HG02678 (cell line): ENCODE data around the gene CD276.

Experiments used
- ATAC-seq: cut with Tn5 transposase; IDR thresholded peaks from one replicate; pipeline ENCODE4 v1.9.1; 2021; ENCODE audit warnings: mild to moderate bottlenecking, moderate library complexity; ENCODE audit not compliant: unreplicated experiment

CD276 gene

GRCh38 chr15:73746883-73747282 lies 62.7 kb downstream of the CD276 start:
- ATAC-seq, result no peak

GRCh38 chr15:73747847-73748590 lies 63.8 kb downstream of the CD276 start:
- no peak for ATAC-seq

- ATAC-seq, result no peak
These were observed 64.5 kb downstream of the CD276 start for GRCh38 chr15:73748730-73749129.

DNA sequence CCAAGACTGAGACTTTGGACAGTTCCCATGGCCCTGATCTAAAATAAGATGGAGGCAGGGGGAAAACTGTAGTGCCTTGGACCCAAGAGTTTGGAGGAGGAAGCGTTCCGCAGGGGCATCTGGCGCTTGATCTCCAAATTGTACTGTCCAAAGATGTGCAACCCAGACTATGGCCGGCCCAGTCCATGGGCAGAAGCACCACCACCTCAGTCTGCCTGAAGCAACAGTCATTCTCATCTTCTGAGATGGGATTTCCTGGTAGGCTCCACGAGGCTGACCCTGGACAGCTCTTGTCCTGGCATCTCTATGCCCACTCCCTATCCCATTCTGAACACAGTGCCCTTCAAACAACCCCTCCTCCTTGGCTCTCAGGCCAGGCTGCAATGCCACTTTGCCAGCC lies 65.3 kb downstream of the CD276 start:
- ATAC-seq, result no peak

- no peak for ATAC-seq
These were observed 65.8 kb downstream of the CD276 start for GRCh38 chr15:73749971-73750370.

- ATAC-seq, result no peak
These were observed 66.3 kb downstream of the CD276 start for GRCh38 chr15:73750438-73750837.

DNA sequence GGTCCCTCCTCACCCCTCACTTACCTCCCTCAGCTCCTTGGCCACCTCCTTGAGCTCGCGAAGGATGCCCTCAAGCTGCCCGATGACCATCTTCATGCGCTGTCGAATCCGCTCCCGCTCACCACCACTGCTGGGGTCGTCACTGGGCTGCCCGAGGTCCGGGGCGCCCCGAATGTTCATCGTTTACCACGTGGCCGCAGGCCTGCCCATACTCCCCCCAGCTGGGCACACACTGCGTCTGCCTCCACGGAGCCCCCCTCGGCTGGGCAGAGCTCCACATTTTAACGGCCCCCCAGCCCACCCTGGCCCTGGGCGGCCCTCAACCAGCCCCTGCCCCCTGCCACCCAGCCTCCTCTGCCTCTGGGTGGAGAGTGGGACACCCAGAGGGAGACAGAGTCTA lies 66.8 kb downstream of the CD276 start:
- no peak for ATAC-seq

GRCh38 chr15:73751511-73751898 lies 67.3 kb downstream of the CD276 start:
- no peak for ATAC-seq

- ATAC-seq, result no peak
These were observed 68.0 kb downstream of the CD276 start for GRCh38 chr15:73751899-73752805.

DNA sequence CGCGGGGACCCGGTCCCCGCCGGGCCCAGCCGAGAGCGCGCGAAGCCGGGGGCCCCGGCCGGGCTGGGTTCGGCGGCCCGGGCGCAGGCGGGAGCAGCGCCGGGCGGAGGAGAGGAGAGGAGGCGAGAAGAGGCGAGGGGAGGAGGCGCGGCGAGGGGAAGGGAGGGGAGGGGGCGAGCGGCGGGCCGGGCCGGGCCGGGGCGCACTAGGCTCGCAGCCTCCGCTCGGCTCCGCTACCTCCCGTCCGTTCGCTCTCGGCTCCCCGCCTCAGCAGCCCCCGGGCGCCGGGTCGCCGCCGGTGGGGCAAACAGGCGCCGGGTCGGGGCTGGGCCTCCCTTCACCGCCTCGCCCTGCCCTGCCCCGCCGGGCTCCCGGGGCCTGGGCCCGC lies 68.6 kb downstream of the CD276 start:
- no peak for ATAC-seq

DNA sequence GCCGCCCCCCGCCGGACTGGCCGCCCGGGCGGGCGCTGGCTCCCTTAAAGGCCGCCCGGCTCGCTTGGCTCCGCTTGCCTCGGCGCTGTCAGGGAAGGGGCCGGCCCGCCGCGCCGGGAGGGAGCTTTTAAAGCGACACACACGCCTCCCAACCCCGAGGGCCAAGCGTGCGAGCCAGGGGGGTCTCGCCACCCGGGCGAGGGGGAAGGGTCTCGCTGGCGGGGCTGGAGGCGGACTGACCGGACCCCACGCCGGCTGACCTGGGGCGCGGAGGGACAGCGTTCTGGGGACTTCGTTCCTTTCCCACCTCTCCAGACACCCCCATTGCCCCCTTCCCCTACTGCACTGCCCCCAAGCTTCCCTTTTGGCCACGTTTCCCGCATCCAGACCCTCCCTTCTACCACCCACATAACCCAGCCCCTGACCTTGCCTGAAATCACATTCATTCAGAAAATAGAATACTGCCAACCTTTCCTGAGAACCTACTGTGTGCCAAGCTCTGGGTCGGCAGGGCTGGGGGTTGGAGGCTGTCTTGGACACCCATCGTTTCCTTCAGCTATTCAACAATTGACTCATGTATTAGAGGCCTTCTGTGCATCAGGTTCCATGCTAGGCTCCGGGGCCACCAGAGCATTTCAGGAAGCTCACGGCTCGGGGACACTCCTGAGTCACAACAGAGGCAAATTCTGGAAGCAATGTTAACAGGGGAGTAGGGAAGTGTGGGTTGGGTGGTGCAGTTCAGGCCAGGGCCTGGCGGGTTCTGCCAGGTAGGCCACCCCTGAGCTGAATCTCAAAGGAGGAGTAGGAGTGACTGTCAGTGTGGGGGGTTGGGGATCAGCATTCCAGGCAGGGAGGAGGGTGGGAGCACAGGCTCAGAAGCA lies 69.3 kb downstream of the CD276 start, which contains the start of gene INSYN1:
Gene INSYN1 (minus strand): TSS at position 102 of the 881 bp plus-strand sequence. CDS start 2,221 bp downstream, outside the sequence.
- ATAC-seq, result no peak

DNA sequence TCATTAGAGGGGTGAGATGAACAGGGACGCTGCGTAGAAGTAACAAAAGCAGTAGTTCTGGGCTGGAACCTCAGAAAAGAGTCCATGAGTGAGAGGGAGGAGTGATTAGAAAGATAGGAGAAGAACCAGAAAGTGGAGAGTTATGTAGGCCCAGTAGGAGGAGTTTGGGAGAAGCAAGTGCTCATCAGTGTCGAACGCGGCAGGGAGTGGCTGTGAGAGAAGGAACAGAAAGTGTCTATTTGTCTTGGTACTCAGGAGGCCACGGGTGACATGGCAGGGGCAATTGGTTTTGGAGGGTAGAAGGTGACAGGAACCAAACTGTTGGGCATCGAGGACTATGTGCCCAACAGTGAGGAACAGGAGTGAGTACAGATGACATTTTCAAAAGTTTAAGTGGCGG lies 70.3 kb downstream of the CD276 start:
- no peak for ATAC-seq

DNA sequence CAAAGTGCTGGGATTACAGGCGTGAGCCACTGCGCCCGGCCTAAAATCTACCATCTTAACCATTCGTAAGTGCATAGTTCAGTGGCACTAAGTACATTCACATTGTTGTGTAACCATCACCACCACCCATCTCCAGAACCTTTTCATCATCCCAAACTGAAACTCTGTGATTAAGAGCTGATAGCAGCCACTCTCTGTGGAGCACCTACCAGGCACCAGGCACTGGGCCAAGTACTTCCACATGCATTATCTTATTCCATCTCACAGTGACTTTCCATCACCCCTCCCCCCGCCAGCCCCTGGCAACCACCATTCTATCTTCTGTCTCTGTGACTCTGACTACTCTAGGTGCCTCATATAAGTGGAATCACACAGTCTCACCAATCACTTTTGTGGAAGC lies 71.3 kb downstream of the CD276 start:
- no peak for ATAC-seq

DNA sequence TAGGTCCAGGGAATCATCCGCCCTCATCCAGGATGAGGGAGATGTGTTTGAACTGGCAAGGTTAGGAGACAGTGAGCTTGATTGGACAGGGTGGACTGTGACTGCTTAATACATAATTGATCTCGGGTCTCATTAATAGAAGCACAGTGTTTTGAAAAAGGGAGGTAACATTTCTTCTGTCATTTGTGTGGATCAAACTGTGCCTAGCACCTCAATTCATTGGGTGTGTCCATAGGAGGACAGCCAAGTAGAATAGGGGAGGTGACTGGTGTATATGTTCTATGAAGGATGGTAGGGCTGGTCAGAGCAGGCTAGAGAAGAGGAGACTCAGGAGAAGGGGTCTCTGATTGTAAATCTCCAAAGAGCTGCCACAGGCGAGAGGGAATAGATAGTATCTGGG lies 71.8 kb downstream of the CD276 start:
- ATAC-seq, result no peak

- ATAC-seq, result no peak
These were observed 72.2 kb downstream of the CD276 start for GRCh38 chr15:73756390-73756789.

DNA sequence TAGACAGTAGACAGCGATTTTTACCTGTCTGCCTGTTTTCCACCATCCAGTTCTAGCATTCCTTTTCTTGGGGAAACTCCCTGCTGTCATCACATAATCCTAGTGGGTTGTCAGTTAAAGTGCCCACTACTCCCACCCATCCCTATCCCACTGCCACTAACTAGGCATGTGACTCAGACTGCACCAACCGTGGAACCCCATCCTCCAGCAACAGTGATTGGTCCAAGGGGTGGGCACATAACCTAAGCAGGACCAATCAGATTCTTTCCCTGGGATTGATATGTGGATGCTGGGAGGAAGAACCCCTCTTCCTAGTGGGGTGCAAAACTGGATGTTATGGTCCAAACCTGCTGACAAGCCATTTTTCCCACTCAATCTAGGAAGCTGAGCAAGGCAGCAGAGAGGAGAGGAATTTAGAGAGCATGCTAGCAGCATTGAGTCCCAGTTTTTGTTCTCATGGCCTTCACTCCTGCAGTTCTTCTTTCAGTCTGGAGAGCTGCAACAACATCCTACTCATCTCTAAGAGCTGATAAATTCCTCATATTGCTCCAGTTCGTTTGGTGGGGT lies 72.8 kb downstream of the CD276 start:
- no peak for ATAC-seq

- no peak for ATAC-seq
These were observed 73.4 kb downstream of the CD276 start for GRCh38 chr15:73757571-73757970.

GRCh38 chr15:73758461-73758860 lies 74.3 kb downstream of the CD276 start:
- no peak for ATAC-seq

DNA sequence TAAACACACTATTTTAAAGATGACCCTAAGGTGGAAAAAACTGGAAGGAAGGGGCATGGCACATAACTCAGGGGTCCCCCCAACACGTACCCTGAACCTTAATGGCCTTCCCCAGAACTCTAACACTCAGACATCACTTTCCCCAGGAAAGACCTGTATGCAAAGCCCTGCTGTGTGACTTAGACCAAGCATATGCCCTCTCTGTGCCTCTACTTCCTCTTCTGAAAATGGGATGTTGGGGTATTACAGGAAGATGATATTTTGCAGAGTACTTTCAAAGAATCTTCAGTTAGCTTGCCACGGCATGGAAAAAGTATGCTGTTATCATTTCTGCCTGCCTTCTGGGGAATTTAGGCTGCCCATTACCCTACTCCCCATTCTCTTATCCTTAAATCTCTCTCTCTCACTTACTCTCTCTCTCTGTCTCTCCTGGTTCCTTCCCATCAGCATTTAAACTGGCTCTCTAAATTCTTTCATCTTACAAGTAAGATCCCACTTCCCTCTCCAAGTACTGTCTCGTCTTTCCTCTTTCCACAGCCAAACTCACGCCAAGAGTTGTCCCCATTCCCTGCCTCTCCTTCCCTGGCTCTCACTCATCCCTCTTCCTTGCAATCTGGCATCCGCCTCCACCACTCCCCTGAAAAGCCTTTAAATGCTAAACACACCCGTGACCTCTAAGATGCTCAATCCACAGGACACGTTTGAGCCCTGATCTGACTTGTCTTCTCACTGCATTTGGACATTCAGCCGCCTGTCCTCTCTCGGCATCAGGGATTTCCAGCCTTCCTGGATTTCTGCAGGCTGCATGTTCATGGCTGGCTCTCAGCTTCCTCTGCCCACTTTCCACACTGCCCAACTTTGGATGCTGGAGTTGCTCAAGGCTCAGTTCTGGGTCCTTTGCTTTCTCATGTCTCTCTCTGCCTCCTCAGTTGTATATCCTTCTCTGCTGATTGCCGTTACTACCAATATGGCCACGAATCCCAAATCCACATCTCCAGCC lies 76.4 kb downstream of the CD276 start:
- ATAC-seq, result no peak

DNA sequence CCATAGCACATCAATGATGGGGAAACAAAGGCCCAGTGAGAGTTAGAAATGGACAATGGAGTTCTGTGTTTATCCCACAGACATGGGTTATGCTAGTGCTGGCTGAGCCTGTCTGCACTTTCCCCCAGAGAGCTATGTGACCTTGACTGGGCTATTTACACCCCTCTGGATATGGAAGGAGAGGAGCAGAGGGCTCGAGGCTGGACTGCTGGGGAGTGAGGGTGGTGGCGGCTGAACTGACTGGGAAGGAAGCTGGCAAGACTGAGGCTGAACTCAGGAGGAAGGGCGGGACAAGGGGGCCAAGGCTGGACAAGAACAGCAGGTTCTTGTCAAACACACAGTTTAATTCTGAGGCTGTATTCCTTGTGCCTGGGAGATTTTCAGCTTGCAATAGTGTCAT lies 79.7 kb downstream of the CD276 start:
- no peak for ATAC-seq
